ENCODE results near the gene UMAD1.
A peak's percentile ranks its signal among the peaks of the same experiment; 100 is the strongest.
"Not testable (repeated sequence)": the region's sequence is repeated elsewhere in the genome, so short reads cannot be mapped to it uniquely, and the experiment has no call there.

UMAD1 gene

GRCh38 chr7:7662527-7662926 lies 22.0 kb downstream of the UMAD1 start:
- Mint-ChIP-seq H3K27ac (no peak overlapping the region), H3K27me3 (no peaks in the 10 kb centered on the region), H3K4me1 (ENCODE audit: low read depth in 2 of 2) (peaks cover 20 to 36% of the 10 kb centered on the region in 2 donors), H3K4me3 (no peak overlapping the region), H3K9me3 (peaks cover 2 to 8% of the 10 kb centered on the region in 2 donors), H3K36me3 (ENCODE audit: insufficient read depth) (peaks cover 2% of the 10 kb centered on the region)
- DNase-seq (no peak), ATAC-seq (replicated peaks) (no peak)

GRCh38 chr7:7664291-7664690 lies 23.7 kb downstream of the UMAD1 start:
- H3K4me1 Mint-ChIP-seq (ENCODE audit: low read depth in 2 of 2): peaks cover 13 to 23% of the 10 kb centered on the region in 2 donors

GRCh38 chr7:7665031-7665430 lies 24.5 kb downstream of the UMAD1 start:
- no peak overlapping the region for H3K27ac Mint-ChIP-seq
- no peaks in the 10 kb centered on the region for H3K27me3 Mint-ChIP-seq

More at GRCh38 chr7:7664291-7664690, 23.7 kb downstream of the UMAD1 start:
- Mint-ChIP-seq H3K4me3 (no peak overlapping the region), H3K9me3 (peaks cover under 1 to 5% of the 10 kb centered on the region in 2 donors), H3K27me3 (no peaks in the 10 kb centered on the region), H3K36me3 (ENCODE audit: insufficient read depth) (peaks cover 2% of the 10 kb centered on the region), H3K27ac (no peak overlapping the region)
- no peak for DNase-seq
- no peak for ATAC-seq (replicated peaks)

GRCh38 chr7:7667187-7667586 lies 26.6 kb downstream of the UMAD1 start:
- Mint-ChIP-seq H3K36me3 (ENCODE audit: insufficient read depth) (peaks cover 2% of the 10 kb centered on the region), H3K4me1 (ENCODE audit: low read depth in 2 of 2) (peaks cover 10 to 11% of the 10 kb centered on the region in 2 donors), H3K27me3 (no peaks in the 10 kb centered on the region), H3K9me3 (no peaks in the 10 kb centered on the region), H3K4me3 (no peak overlapping the region), H3K27ac (no peak overlapping the region)
- ATAC-seq (replicated peaks) (no peak), DNase-seq (no peak)

More at GRCh38 chr7:7665031-7665430, 24.5 kb downstream of the UMAD1 start:
- no peak for DNase-seq
- Mint-ChIP-seq H3K4me3 (no peak overlapping the region), H3K36me3 (ENCODE audit: insufficient read depth) (peaks cover 2% of the 10 kb centered on the region), H3K4me1 (ENCODE audit: low read depth in 2 of 2) (peaks cover 11 to 16% of the 10 kb centered on the region in 2 donors), H3K9me3 (no peaks in the 10 kb centered on the region)
- ATAC-seq (replicated peaks): no peak

GRCh38 chr7:7668706-7669105 lies 28.2 kb downstream of the UMAD1 start:
- no peak for ATAC-seq (replicated peaks)
- H3K27ac Mint-ChIP-seq: no peak overlapping the region

GRCh38 chr7:7670490-7670889 lies 29.9 kb downstream of the UMAD1 start:
- Mint-ChIP-seq H3K36me3 (ENCODE audit: insufficient read depth) (peaks cover 7% of the 10 kb centered on the region), H3K4me1 (ENCODE audit: low read depth in 2 of 2) (peaks cover 6 to 26% of the 10 kb centered on the region in 2 donors), H3K27me3 (no peaks in the 10 kb centered on the region), H3K4me3 (no peak overlapping the region), H3K9me3 (no peaks in the 10 kb centered on the region), H3K27ac (no peak overlapping the region)
- DNase-seq (no peak), ATAC-seq (replicated peaks) (no peak)

More at GRCh38 chr7:7668706-7669105, 28.2 kb downstream of the UMAD1 start:
- no peaks in the 10 kb centered on the region for H3K9me3 Mint-ChIP-seq
- H3K4me3 Mint-ChIP-seq: no peak overlapping the region
- peaks cover 10 to 24% of the 10 kb centered on the region in 2 donors for H3K4me1 Mint-ChIP-seq (ENCODE audit: low read depth in 2 of 2)
- no peaks in the 10 kb centered on the region for H3K27me3 Mint-ChIP-seq
- no peak for DNase-seq
- peaks cover 5% of the 10 kb centered on the region for H3K36me3 Mint-ChIP-seq (ENCODE audit: insufficient read depth)

- DNase-seq (no peak), ATAC-seq (replicated peaks) (no peak)
- peaks cover 11% of the 10 kb centered on the region for H3K36me3 Mint-ChIP-seq (ENCODE audit: insufficient read depth)
- no peaks in the 10 kb centered on the region for H3K27me3 Mint-ChIP-seq
- peaks cover 6 to 29% of the 10 kb centered on the region in 2 donors for H3K4me1 Mint-ChIP-seq (ENCODE audit: low read depth in 2 of 2)
- no peak overlapping the region for H3K4me3 Mint-ChIP-seq
- H3K9me3 Mint-ChIP-seq: no peaks in the 10 kb centered on the region
- H3K27ac Mint-ChIP-seq: peak overlapping the region; percentile 4 to 50
Observed at GRCh38 chr7:7671361-7671760, 30.8 kb downstream of the UMAD1 start.

GRCh38 chr7:7672545-7673239 lies 32.1 kb downstream of the UMAD1 start:
- DNase-seq (no peak), ATAC-seq (replicated peaks) (no peak)
- Mint-ChIP-seq H3K9me3 (no peaks in the 10 kb centered on the region), H3K27me3 (no peaks in the 10 kb centered on the region), H3K4me3 (no peak overlapping the region), H3K27ac (peak overlapping the region in 1 of 2 donors; percentile 4), H3K36me3 (ENCODE audit: insufficient read depth) (peaks cover 9% of the 10 kb centered on the region), H3K4me1 (ENCODE audit: low read depth in 2 of 2) (peaks cover 6 to 29% of the 10 kb centered on the region in 2 donors)

- DNase-seq (no peak), ATAC-seq (replicated peaks) (no peak)
- Mint-ChIP-seq H3K4me1 (ENCODE audit: low read depth in 2 of 2) (peaks cover 6 to 29% of the 10 kb centered on the region in 2 donors), H3K36me3 (ENCODE audit: insufficient read depth) (peaks cover 9% of the 10 kb centered on the region), H3K9me3 (no peaks in the 10 kb centered on the region), H3K4me3 (no peak overlapping the region), H3K27me3 (no peaks in the 10 kb centered on the region), H3K27ac (no peak overlapping the region)
Observed at GRCh38 chr7:7673240-7673550, 32.6 kb downstream of the UMAD1 start.

- peak overlapping the region; percentile 5 to 87 for H3K27ac Mint-ChIP-seq
- peaks cover 9% of the 10 kb centered on the region for H3K36me3 Mint-ChIP-seq (ENCODE audit: insufficient read depth)
- H3K4me3 Mint-ChIP-seq: no peak overlapping the region
- H3K27me3 Mint-ChIP-seq: no peaks in the 10 kb centered on the region
- ATAC-seq (replicated peaks): no peak
- DNase-seq: no peak
- H3K9me3 Mint-ChIP-seq: no peaks in the 10 kb centered on the region
- peaks cover 13 to 40% of the 10 kb centered on the region in 2 donors for H3K4me1 Mint-ChIP-seq (ENCODE audit: low read depth in 2 of 2)
Observed at GRCh38 chr7:7675686-7676085, 35.1 kb downstream of the UMAD1 start.

- not testable (repeated sequence) for H3K4me3 Mint-ChIP-seq; H3K27me3 Mint-ChIP-seq; H3K27ac Mint-ChIP-seq; DNase-seq; ATAC-seq (replicated peaks); H3K36me3 Mint-ChIP-seq (ENCODE audit: insufficient read depth); H3K9me3 Mint-ChIP-seq
- H3K4me1 Mint-ChIP-seq (ENCODE audit: low read depth in 2 of 2): peaks cover 16 to 24% of the 10 kb centered on the region in 2 donors
Observed at GRCh38 chr7:7679640-7680039, 39.1 kb downstream of the UMAD1 start.

GRCh38 chr7:7681191-7681935 lies 40.8 kb downstream of the UMAD1 start:
- Mint-ChIP-seq H3K4me3 (no peak overlapping the region), H3K36me3 (ENCODE audit: insufficient read depth) (no peaks in the 10 kb centered on the region), H3K9me3 (no peaks in the 10 kb centered on the region), H3K4me1 (ENCODE audit: low read depth in 2 of 2) (peaks cover 16 to 24% of the 10 kb centered on the region in 2 donors), H3K27me3 (no peaks in the 10 kb centered on the region), H3K27ac (peak overlapping the region in 1 of 2 donors; percentile 84)
- DNase-seq (peak; percentile 42 to 58 (median 51)), ATAC-seq (replicated peaks) (peak; percentile 93)

- Mint-ChIP-seq H3K27ac (peak overlapping the region in 1 of 2 donors; percentile 84), H3K9me3 (no peaks in the 10 kb centered on the region), H3K4me3 (no peak overlapping the region), H3K36me3 (ENCODE audit: insufficient read depth) (no peaks in the 10 kb centered on the region), H3K4me1 (ENCODE audit: low read depth in 2 of 2) (peaks cover 16 to 24% of the 10 kb centered on the region in 2 donors), H3K27me3 (no peaks in the 10 kb centered on the region)
- no peak for DNase-seq
- ATAC-seq (replicated peaks): no peak
Observed at GRCh38 chr7:7681936-7682329, 41.4 kb downstream of the UMAD1 start.

- H3K36me3 Mint-ChIP-seq (ENCODE audit: insufficient read depth): no peaks in the 10 kb centered on the region
- peaks cover 16 to 26% of the 10 kb centered on the region in 2 donors for H3K4me1 Mint-ChIP-seq (ENCODE audit: low read depth in 2 of 2)
- no peaks in the 10 kb centered on the region for H3K9me3 Mint-ChIP-seq
- no peak for DNase-seq
- H3K27me3 Mint-ChIP-seq: no peaks in the 10 kb centered on the region
- no peak overlapping the region for H3K27ac Mint-ChIP-seq
- no peak for ATAC-seq (replicated peaks)
- H3K4me3 Mint-ChIP-seq: no peak overlapping the region
Observed at GRCh38 chr7:7682861-7683260, 42.3 kb downstream of the UMAD1 start.
